ENCODE measurements around the gene C16orf95.
"Not testable (repeated sequence)": the region's sequence is repeated elsewhere in the genome, so short reads cannot be mapped to it uniquely, and the experiment has no call there.

The C16orf95 gene

DNA sequence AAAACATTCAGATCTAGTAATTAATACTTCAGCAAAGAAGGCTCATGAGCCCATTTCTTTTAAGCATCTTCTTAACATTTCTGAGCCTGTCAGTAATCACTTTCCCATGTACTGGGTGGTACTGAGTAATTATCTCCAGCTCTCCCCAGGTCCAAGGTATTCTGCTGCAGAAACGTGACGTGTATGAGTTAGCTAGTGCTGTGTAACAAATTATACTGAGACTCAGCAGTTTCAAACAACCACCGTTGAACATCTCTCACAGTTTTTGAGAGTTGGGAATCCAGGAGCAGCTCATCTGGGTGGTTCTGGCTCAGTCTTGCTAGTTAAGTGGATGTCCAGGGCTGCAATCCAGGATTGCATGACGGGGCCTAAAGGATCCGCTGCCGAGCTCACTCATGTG lies 25.2 kb downstream of the C16orf95 start:
- FAIRE-seq (no peak), DNase-seq (ENCODE audit: low spot score) (no peak)

DNA sequence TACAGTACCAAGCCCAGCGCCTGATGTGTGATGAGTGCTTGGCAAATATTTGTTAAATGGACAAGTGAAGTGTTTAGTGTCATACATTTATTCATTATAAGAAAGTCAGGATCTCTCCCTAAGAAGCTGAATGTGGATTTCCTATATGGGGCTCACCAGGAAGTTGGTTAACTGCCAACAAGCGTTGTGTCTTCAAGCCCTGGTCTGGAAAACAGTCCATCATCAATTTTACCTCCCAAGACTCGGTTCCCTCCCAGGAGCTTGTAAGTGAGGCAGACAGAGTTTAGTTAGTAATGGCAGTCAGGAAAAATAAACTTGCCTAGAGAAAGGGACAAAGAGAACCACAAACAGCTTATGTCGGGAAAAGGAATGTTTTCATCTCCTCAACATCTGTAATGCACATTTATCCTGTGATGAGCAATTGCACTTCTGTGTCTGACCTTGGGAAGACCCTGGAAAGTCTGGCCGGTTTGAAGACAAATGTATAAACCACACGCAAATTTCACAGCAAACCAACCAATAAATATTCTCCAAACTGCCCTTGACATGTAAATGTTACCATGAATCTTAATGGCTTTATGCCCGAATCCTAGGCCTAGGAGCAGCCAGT lies 28.3 kb downstream of the C16orf95 start:
- FAIRE-seq (no peak), DNase-seq (ENCODE audit: low spot score) (no peak)

DNA sequence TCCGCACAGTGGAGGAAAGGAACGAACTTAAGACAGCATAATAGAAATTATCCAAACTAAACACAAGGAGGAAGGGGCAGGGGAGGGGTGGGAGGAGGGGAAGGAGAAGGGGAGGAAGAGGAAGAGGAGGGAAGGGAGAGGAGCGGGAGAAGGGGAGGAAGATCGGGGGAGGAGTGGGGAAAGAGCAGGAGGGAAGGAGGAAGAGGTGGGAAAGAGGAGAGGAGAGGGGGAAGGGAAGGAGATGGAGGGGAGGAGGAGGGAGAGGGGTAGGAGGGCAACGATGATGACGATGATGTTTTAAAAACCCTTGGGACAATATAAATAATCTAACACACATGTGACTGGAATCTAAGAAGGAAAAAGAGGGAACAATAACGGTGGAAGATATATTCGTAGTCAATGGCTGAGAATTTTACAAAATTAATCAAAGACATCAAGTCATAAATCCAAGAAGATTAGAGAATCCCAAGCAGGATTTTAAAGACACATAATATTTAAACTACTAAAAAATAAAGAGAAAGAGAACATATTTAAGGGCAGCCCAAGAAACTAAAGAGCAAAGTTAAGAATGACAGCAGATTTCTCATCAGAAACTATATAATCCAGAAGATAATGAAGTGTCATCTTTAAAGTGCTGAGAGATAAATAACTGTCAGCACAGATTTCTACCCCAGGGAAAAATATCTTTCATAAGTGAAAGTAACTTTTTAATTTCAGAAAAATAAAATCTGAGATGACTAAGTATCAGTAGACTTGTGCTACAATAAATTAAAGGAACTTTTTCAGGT lies 30.2 kb downstream of the C16orf95 start:
- no peak for FAIRE-seq
- no peak for DNase-seq (ENCODE audit: low spot score)

DNA sequence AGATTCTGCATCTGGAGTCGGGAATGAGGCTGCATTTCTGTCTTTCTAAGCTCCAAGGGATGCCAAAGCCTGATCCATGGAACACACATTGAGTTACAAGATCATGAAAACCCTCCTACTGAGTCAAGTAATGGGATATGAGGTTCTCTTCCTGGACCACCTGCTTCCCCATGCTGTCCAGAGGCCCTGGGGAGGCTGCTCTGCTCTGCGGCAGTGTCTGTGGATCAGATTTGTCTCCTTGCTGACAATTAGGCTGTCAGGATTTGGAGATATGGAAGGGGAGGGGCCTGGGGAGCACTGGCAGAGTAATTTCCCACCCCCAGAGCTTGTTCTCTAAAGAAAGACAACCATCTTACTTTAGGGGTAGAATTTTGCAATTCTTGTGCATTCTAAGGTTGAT lies 33.0 kb downstream of the C16orf95 start:
- no peak for FAIRE-seq

DNA sequence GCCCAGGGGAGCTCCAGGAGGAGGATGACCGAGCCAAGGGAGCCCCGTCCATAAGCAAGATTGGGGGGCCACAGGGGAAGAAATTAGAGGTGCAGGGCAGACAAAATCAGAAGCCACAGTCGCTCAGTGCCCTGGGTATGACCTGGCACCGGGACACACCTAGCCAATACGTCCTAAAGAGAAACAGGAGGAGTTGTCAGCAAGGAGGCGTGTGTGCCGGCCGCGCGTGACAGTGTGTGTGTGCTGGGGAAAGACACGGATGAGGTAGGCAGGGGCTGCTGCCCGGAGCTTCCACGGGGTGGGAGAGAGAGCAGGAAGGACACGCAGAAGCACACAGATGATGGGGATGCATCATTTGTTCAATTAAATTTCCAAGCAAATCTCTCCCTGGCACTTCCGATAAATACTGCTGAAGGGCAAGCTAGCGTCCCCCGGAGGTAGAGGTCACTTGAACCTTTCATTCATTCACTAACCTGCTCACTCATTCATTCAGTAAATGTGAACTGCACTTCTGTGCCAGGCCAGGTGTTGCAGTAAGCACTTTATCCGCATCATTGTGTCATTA lies 38.0 kb downstream of the C16orf95 start:
- FAIRE-seq (no peak), DNase-seq (ENCODE audit: low spot score) (no peak)

More for the DNA sequence above, 33.0 kb downstream of the C16orf95 start:
- no peak for DNase-seq (ENCODE audit: low spot score)

DNA sequence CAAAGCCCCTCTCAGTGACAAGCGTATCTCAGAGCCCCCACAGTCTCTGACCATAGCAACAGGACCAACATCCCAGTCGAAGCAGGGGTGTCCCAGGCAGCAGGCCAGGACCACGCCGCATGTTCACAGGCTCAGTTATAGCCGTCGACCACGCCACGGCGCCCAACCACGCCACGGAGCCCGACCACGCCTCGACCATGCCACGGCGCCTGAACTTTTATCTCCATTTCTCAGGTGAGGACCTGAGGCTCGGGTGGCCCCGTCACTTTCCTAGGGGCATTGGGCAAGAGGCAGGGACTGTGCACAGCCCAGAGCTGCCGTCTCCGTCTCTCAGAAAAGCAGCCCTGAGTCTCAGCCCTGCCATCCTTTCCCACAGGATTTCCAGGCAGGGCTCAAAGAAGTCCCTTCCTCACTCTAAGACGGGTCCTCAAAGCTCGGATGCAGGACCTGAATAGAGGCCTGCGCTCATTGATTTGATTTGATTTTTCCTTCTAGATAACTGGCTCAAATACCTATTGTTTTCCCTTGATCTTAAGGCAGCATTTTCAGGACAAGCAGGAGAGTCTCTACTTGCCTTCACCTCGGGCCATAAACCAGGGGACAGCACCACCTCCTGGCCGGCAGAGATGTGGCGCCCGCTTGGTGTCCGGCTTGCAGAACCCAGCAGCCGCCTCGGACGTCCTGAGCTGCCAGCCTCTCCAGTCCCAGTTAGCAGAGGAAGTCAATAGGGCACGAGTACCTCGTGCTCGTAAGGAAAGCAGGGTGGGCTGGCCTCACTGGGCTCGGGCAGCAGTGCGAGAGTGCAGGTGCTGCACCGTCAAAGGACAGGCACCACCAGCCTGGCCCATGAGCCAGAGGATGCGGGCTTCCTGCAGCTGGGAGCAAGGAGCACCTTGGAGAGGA lies 38.8 kb downstream of the C16orf95 start:
- DNase-seq (ENCODE audit: low spot score): peak; percentile 55
- no peak for FAIRE-seq

DNA sequence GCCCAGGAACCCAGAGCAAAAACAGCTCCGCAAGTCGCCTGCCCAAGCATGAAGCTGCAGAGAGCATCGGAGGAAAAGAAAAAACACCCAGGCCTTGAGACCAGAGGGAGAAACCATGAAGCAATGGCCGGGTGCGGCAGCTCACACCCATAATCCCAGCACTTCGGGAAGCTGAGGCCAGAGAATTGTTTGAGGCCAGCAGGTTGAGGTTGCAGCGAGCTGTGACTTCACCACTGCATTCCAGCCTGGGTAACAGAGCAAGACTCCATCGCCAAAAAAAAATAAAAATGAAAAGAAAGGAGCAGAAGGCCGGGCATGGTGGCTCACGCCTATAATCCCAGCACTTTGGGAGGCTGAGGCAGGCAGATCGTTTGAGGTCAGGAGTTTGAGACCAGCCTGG lies 40.3 kb downstream of the C16orf95 start:
- no peak for DNase-seq (ENCODE audit: low spot score)
- FAIRE-seq: no peak

DNA sequence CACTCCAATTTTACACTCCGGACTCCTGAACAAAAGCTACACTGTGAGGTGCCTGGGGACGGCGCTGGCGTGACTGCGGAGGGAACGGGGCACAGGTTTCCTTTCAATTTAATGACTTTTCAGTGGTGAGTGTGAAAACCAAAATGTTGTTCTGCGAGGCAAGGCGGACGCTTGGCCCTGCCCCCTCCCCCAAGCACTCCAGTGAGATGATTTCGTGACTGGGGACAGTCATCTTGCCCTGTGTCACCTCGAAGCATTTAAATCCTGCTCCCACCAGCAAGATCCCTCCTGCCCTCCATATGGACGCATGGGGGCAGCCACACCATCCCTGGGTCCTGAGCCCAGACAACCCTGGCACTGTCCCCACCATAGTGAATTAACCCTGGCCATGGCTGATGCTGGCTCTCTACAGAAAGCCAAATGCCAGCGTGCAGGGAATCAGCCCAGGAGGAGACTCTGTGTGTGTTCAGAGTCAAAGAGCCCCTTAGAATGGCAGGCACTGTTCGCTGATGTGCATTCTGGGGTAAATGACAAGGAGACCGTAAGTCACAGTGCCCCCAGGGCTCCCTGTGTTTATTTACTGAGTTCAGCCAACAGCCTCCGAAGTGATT lies 41.0 kb downstream of the C16orf95 start:
- FAIRE-seq (no peak), DNase-seq (ENCODE audit: low spot score) (no peak)

DNA sequence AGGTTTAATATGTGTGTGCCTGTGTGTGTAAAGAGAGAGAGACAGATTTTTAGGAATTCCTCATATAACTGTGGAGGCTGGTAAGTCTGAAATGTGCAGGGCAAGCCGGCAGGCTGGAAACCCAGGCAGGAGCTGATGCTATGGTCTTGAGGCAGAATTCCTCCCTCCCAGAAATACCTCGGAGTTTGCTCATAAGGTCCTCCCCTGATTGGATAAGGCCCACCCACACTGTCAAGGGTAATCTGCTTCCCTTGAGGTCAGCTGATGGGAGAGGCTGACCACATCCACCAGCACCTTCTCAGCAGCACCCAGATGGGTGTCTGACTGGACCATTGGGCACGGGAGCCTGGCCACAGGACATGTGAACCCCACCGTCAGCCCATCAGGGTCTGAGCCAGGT lies 42.4 kb downstream of the C16orf95 start:
- DNase-seq (ENCODE audit: low spot score) (peak; percentile 8), FAIRE-seq (no peak)

DNA sequence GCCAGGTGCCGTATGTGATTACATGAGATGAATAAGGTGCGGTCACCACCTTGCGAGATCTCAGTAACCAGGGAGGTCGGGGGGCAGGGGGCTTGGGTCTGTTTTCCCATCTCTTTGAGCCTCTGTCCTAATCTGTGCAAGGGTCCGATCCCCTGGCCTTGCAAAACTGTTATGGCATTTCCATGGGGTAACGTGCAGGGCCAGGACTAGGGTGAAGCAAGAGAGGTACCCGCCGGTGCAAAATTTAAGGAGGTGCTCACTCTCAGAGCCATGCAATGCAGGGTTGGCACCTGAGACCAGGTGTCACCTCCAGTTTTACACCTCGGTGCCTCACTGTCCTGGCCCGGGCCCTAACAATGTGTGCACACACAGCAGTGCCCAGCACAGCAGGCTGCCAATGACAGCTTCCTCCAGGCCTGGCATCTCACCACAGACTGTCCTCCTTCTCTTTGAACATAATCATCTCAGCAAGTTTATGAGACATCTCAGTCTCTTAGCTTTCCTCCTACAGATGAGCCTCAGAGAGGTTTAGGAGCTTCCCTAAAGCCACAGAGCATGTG lies 43.6 kb downstream of the C16orf95 start:
- FAIRE-seq (no peak), DNase-seq (ENCODE audit: low spot score) (no peak)

DNA sequence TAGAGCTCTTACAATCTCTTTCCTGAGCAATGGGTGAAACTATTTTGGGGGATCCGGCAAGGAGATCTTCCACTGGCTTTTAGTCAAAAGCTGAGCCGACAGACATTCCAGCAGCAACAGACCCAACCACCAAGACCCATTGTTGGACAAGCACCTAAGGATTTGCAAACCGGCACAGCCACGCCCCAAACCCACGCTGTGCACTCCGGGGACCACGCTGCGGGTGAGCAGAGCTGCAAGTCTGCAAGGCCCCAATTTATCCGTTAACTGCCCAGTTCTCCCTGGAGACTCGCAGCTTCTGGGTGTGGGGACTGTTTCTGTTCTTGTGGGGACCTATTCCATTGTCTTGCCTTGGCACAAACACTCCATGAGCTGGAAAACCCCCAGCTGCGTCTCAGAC lies 45.9 kb downstream of the C16orf95 start:
- FAIRE-seq (no peak), DNase-seq (ENCODE audit: low spot score) (no peak)

DNA sequence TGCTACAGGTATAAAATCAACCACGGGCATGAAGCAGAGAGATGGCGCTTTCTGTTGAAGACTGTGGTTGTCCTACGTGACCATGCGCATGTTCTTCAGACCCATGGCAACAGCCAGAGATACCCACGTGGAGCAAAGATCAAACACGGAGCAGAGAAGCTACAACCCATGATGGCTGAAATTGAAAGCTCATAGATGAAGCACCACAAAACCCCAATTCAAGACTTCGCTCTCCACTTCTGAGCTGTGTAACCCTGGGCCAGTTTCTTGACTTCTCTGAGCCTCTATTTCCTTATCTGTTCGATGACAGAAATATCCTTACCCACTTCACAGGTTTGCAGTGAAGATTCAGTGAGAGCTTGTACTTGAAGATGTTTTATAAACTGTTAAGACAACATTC lies 49.6 kb downstream of the C16orf95 start:
- DNase-seq (ENCODE audit: low spot score) (no peak), FAIRE-seq (no peak)

DNA sequence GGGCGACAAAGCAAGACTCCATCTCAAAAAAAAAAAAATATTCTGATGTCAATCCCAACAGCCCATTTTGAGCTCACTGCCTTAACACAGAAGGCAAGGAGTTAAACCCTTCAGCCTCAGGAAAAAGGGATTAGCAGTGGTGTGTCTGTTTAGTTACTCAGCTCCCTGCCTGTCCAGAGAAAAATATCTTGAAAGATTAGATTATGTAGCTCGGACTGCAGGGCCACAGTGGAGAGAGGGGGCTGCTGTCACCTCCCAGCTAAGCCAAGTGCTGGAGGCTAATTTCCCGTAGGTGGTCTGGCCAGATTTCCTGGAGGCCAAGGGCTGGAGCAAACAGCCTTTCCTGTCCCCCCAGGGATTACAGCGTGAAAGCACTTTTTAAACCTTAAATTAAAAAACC lies 50.3 kb downstream of the C16orf95 start:
- no peak for DNase-seq (ENCODE audit: low spot score)

DNA sequence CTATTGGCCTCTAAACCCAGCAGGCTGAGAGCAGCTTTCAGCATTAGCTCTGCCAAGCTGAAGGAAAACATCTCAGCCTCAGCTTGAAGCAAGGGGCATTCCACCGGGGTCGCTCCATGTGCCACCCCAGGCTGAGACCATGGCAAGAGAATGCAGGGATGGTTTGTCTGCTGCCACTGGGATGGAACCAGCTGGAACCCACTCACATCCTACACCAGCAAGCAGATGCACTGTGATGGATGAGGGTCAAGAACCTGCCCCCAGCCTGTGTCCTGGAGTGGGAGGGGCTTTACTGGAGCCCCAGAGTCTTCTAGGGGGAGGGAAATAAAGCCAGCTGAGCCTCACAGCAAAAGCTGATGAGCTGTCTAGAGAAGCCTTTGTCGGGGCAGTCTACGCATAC lies 51.9 kb downstream of the C16orf95 start:
- FAIRE-seq: no peak
- DNase-seq (ENCODE audit: low spot score): no peak

More for the DNA sequence above, 50.3 kb downstream of the C16orf95 start:
- FAIRE-seq: no peak

DNA sequence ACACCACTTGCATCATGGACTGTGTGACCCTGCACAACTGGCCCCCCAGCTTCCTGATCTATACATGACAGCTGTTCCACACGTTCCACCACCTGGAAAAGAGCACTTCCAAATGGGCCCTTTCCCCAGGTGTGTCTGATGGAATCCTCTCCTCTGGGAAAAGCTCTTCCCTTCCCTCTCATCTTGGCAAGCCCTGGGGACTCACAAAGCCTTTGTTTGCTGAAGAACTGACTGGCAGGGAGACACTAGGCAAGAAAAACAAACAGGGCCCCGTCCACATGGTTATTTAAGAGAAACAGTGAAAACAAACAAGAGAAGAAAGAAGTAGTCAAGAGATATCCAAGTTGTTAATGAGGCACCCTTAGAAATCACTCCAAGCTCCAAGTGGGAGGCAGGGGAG lies 52.6 kb downstream of the C16orf95 start:
- DNase-seq (ENCODE audit: low spot score) (no peak), FAIRE-seq (no peak)

DNA sequence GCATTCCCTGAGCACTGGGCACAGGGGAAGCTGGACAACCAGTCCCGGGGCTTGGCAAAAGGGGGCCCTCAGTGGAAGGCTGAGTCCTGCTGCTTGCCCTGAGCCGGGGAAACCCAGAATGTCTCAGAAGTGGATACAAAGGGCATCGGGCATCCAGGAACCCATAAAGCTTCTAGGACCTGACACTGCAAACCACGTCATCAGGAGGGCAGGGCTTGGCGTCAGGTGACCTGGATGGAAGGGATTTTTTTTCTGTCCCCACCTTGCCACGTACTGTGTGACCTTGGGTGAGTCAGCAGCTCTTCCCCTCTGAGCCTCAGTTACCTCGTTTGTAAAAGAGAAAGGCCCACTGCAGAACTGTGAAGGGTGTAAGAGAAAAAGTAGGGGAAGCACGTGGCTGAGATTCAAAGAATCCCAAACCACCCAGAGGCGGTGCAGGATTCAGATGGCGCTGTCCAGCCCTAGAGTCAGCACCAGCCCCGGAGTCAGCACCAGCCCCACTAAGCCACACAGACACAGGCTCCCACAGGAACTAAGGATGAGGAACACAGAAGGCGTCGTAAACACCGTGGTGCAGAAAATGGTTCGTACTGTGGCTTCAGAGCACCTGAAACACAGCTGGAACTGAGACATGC lies 53.7 kb downstream of the C16orf95 start:
- DNase-seq (ENCODE audit: low spot score) (no peak), FAIRE-seq (no peak)

DNA sequence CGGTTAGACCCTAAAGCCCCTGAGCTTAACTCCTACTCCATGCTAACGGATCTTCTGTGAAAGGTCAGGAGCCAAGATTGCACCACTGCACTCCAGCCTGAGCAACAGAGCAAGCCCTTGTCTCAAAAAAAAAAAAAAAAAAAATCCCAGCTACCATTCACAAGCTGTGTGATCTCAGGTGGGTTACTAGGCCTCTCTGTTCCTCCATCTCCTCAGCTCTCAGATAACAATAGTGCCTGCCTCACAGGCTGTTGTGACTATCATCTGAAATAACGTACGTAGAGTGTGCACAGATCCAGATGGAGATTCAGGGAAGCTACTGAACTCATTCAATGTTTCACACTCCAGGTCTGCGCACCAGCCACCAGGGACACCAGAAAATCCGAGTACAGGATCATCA lies 57.8 kb downstream of the C16orf95 start:
- FAIRE-seq (no peak), DNase-seq (ENCODE audit: low spot score) (no peak)

DNA sequence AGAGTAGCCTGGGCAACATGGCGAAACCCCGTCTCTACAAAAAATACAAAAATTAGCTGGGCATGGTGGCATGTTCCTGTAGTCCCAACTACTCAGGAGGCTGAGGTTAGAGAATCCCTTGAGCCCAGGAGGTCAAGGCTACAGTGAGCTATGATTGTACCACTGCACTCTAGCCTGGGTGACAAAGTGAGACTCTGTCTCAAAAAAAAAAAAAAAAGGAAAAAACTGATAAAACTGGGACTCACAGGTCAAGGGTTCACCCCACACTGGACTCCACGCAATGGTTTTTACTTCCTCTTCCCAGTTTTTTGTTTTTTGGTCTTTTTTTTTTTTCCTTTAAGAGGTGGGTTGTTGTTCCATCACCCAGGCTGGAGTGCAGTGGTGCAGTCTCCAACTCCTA lies 58.5 kb downstream of the C16orf95 start:
- FAIRE-seq; DNase-seq (ENCODE audit: low spot score): not testable (repeated sequence)

DNA sequence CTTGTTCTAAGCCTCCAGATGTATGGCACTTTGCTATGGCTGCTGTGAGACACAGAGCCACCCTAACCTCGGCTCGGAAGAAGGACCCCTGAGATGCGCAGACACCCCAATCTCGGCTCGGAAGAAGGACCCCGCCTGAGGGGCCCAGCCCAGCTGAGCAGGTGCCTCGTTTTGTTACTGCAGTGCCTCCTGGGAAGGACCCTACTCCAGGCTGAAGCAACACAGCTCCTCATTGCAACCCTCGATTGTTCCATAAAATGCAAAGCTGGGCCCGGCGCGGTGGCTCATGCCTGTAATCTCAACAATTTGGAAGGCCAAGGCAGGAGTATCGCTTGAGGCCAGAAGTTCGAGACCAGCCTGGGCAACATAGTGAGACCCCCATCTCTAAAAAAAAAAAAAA lies 61.3 kb downstream of the C16orf95 start:
- FAIRE-seq: no peak
- no peak for DNase-seq (ENCODE audit: low spot score)

DNA sequence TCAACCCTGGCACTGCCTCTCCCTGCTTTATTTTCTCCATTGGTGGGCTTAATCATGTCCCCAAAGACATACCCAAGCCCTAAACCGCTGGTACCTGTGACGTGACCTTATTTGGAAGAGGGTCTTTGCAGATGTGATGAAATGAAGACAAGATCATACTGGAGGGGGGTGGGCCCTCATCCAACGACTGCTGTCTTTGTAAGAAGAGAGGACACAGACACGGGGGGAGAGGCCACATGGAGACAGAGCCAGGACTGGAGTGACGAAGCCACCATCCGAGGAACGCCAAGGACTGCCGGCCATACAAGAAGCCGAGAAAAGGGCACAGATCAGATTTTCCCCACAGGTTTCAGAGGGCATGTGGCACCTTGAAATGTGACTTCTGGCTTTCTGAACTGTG lies 62.5 kb downstream of the C16orf95 start:
- DNase-seq (ENCODE audit: low spot score): no peak
- FAIRE-seq: no peak

DNA sequence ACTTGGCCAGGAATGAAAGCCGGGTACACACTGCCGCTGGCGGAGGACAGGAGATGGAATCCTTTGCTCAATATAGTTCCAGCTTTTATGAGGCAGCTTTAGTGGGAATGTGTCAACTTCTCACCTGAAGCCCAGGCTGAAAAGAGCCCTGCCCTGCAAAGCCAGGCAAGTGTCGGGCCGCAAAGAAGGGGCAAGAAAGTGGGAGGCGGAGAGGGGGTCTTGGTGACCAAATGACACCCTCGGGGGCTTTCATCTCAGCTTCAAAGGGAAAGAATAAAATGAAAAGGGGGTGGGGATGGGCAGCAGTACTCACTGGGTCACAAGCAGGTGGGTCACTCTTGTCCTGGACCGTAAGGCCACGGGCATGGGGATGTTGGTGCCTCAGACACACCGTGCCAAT lies 62.9 kb downstream of the C16orf95 start:
- no peak for FAIRE-seq
- no peak for DNase-seq (ENCODE audit: low spot score)
